NAMALWA (cell line): ENCODE measurements around the gene SNX12.
A peak's percentile ranks its signal among the peaks of the same experiment; 100 is the strongest.
"Not testable (repeated sequence)": the region's sequence is repeated elsewhere in the genome, so short reads cannot be mapped to it uniquely, and the experiment has no call there.

Source experiments
- DNase-seq: peaks from one replicate; pipeline ENCODE4 v3.0.0-alpha.2; 2015; ENCODE audit warnings: low spot score

SNX12 gene

GRCh38 chrX:71091263-71091662, 23.1 kb upstream of the SNX12 start:
- DNase-seq, result no peak

GRCh38 chrX:71085900-71086299, 17.8 kb upstream of the SNX12 start:
- no peak for DNase-seq

- DNase-seq, result no peak
Measured at GRCh38 chrX:71082822-71083221, 14.7 kb upstream of the SNX12 start.

GRCh38 chrX:71082124-71082647, 14.1 kb upstream of the SNX12 start:
- no peak for DNase-seq

- DNase-seq, result no peak
Measured at GRCh38 chrX:71081330-71082123, 13.4 kb upstream of the SNX12 start.

DNA sequence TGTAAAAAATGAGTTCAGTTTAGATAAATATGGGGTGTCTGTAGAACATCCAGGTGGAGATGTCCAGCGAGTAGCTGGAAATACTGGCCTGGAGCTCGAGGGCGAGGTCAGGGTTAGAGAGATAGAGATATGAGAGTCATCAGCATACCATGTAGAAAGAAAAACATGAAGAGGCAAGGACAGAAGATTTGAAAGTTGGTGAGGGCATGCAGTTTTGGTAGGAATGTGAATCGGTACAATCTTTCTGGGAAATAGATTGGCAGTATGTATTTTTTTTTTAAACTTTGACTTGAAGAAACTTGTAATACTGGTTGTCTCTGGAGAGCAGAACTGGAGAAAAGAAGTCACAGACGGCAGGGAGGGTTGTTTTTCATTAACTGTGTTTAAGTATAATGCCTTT, 2.4 kb upstream of the SNX12 start:
- no peak for DNase-seq

DNA sequence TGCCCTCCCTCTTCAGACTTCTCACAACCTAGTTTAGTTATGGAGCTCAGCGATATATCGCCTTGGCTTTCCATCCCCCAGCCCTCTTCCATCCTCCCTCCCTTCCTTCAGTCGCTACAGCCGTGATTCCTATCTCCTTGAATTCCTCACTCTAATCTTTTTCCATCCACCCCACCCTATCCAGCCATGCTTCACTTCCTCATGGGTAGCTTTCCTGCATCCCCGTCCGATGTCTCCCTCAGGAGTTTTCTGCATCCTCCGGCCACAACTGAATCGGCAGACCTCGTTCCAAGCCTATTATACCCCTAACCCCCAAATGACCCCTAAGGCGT, 456 bp downstream of the SNX12 start:
- DNase-seq, result peak; percentile 9

GRCh38 chrX:71067089-71067488, 1.0 kb downstream of the SNX12 start:
- DNase-seq, result peak; percentile 4

- DNase-seq, result no peak
Measured at GRCh38 chrX:71060127-71060526, 8.0 kb downstream of the SNX12 start.

DNA sequence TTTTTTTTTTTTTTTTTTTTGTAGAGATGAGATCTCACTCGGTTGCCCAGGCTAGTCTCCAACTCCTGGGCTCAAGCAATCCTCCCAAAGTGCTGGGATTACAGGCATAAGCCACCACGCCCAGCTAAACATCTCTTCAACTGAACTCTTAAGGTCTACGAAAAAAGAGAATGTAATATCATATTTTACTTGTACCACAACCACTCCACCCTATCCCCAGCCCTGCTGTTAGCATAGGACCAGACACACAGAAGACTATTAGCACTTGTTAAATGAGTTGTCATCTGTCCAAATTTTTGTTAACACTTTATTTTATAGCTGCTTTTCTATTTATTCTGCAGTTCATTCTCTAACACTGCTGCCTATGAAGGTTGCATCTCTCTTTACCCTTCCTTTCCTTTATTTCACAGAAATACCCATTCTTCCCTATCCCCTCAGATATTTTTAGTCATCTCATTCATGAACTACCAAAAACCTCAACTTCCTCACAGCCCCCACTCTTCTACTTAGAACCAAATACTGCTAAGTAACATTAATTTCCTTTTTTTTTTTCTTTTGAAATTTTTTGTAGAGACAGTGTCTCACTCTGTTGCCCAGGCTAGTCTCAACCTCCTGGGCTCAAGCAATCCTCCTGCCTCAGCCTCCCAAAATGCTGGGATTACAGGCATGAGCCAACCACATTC, 10.1 kb downstream of the SNX12 start:
- no peak for DNase-seq

- no peak for DNase-seq
Measured at GRCh38 chrX:71056867-71057266, 11.3 kb downstream of the SNX12 start.

GRCh38 chrX:71053217-71053621, 14.9 kb downstream of the SNX12 start:
- DNase-seq, result no peak

DNA sequence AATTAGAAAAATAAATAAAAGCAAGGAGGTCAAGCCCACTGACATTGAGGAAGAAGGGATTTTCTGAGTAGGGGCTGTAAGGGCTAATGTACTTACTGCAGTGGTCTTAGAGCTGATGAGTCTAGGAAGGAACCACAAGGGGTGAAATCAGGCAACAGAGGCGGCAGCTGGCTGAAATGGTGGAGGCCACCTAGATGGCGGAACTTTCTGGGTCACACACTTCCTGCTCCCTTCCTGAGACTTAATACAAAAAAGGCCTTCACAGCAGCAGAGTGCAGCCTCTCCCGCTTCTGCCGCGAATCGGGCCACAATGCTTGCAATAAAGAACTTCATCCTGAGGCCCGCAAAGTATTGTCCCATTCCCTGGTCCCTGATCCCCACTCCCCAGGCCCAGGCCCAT, 15.4 kb downstream of the SNX12 start:
- DNase-seq, result no peak

GRCh38 chrX:71047891-71048290, 20.2 kb downstream of the SNX12 start:
- DNase-seq, result not testable (repeated sequence)

- DNase-seq, result no peak
Measured at GRCh38 chrX:71017396-71017939, 50.7 kb downstream of the SNX12 start.
